Measurements from ENCODE around the gene NRP2. TPM values are rescaled to one million over a fixed set of nuclear protein-coding genes. Genes with fewer than 3 reads are reported as not detected.

The NRP2 gene
- polyA plus RNA-seq, 2 of the 4 experiments (the other 2 are of a cell fraction), result 144 to 159 TPM

DNA sequence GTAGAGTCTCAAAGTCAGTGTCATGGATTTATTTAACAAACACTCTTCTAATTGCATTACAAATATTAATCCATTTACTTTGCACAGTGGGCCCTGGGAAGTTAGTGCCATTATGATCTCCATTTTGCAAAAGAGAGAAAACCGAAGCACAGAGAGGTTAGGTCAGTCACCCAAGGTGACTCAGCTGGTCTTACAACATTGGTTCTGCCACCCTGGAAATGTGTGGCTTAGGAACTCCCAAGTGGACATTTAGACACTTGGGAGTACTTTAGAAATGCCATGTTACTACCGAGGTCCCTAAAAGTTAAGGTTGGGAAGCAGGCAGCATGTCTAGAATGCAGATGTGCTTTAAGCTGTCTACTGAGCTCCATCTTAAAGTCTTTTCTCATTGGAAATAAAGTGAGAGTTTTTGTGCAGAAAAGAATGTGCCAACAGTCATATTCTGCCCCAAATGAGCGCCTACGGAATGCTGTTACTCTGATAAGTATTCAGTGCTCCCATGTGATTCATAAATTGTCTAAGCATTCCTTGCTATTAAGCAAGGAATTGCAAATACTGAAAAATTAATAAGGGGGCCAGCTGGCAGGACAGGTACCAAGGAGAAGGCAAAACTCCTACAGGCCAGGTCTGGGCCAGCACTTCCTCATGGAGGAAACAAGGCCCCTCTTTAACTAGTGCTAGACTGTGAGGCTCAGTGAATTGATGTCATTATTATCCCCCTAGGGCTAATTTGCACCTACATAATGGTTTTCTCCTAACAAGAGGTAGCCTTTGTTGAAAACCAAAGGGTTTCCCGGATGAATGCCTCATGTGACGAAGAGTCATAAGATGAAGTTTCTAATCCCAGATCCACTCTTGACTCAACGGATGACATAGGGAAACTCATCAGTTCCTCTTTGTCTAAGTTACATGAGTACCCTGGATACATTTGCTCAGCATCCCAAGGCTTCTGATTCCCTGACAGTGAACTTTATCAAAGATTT lies 16.3 kb downstream of the NRP2 start:
- FAIRE-seq (no peak), DNase-seq (ENCODE audit: low read depth in 1 of 2, low spot score in 1 of 2) (no peak), ATAC-seq (no peak)
- Histone ChIP-seq H3K9me3 (no peaks in the 10 kb centered on the region), H3K4me1 (peaks cover 100% of the 10 kb centered on the region), H3K4me2 (peak overlapping the region; percentile 79), H3K4me3 (no peak overlapping the region), H3K27ac (peak overlapping the region; percentile 93 to 95)
- WGBS (ENCODE audit: missing lambda C conversion rate), result 83% methylated on average over 7 of the region's 7 CpGs
- TF ChIP-seq BHLHE40 (IDR thresholded peaks at IDR 0.05; ENCODE audit: low read depth, low read length) (no peak), CBX2 (IDR thresholded peaks at IDR 0.05; ENCODE audit: borderline replicate concordance, low read depth) (no peak), CBX8 (IDR thresholded peaks at IDR 0.05) (no peak), HOXB13 (CRISPR knock-in tag; IDR thresholded peaks at IDR 0.05; ENCODE audit: low read depth) (no peak)
- TF ChIP-seq, protein P1, sequence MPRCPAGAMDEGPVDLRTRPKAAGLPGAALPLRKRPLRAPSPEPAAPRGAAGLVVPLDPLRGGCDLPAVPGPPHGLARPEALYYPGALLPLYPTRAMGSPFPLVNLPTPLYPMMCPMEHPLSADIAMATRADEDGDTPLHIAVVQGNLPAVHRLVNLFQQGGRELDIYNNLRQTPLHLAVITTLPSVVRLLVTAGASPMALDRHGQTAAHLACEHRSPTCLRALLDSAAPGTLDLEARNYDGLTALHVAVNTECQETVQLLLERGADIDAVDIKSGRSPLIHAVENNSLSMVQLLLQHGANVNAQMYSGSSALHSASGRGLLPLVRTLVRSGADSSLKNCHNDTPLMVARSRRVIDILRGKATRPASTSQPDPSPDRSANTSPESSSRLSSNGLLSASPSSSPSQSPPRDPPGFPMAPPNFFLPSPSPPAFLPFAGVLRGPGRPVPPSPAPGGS (IDR thresholded peaks at IDR 0.05), result no peak
- TF ChIP-seq, protein P2, sequence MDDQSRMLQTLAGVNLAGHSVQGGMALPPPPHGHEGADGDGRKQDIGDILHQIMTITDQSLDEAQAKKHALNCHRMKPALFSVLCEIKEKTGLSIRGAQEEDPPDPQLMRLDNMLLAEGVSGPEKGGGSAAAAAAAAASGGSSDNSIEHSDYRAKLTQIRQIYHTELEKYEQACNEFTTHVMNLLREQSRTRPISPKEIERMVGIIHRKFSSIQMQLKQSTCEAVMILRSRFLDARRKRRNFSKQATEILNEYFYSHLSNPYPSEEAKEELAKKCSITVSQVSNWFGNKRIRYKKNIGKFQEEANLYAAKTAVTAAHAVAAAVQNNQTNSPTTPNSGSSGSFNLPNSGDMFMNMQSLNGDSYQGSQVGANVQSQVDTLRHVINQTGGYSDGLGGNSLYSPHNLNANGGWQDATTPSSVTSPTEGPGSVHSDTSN (IDR thresholded peaks at IDR 0.05), result no peak
- CTCF ChIA-PET, result interaction anchor here (0.7 to 4.1 kb wide), 6 partner anchors 11 to 54 kb away, joined by 3 to 14 read pairs (median 3); partner anchors contain the start of gene NRP2
- POLR2A ChIA-PET, result interaction anchor here (0.8 to 2.5 kb wide), 3 partner anchors 13 to 16 kb away, joined by 3 to 9 read pairs (median 6); partner anchors contain the start of gene NRP2

DNA sequence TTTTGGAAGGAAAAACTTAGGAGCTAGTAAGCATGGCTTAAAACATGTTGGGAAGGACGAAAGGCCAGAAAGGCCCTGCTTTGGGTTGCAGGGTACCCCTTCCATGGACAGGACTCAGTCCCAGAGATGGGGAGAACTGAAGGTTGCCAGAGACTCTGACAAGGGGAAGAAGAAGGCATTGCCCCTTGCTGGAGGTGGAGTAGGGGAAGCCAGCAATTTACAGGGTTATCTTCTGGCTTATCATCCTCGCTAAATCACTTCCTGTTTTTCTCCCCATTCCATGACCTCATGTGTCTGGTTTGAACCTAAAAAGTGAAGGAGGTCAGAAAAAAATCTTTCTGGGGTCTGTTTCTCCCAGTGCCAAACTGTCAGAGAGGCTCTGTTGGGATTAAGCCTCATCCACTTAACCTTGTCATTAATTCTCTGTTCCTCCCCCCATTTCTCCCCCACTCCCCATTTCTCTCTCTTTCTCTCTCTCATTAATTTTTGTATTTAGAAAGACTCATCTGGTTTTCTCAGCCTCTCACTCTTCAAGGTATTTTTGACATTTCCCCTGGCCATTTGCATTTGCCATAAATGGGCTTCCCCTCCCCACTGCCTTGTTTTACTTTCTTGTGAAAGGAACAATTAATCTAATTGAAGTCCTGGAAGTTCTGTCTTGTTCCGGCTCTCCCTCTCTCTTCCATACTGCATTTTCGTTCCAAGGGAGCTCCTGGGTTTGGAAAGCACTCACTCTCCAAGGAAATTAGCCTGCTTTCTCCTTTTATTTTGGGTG lies 17.4 kb downstream of the NRP2 start:
- peaks cover 100% of the 10 kb centered on the region for H3K4me1 ChIP-seq
- no peaks in the 10 kb centered on the region for H3K9me3 ChIP-seq
- ChIA-PET CTCF (interaction anchor here (0.8 to 4.1 kb wide), 5 partner anchors 12 to 465 kb away, joined by 3 to 14 read pairs (median 3); no protein-coding TSS in a partner anchor), POLR2A (interaction anchor here (2.5 to 3.5 kb wide), 2 partner anchors 14 to 17 kb away, joined by 9 to 26 read pairs; partner anchors contain the start of gene NRP2)
- peak overlapping the region; percentile 93 to 95 for H3K27ac ChIP-seq
- 52% methylated on average over 4 of the region's 4 CpGs for WGBS (ENCODE audit: missing lambda C conversion rate)
- FAIRE-seq, result no peak
- peak overlapping the region; percentile 79 for H3K4me2 ChIP-seq
- DNase-seq (ENCODE audit: low read depth in 1 of 2, low spot score in 1 of 2), result no peak
- ATAC-seq, result no peak
- no peak overlapping the region for H3K4me3 ChIP-seq
- TF ChIP-seq ZNF302 (CRISPR knock-in tag; IDR thresholded peaks at IDR 0.05) (no peak), KDM5A (IDR thresholded peaks at IDR 0.05) (no peak), PHF8 (IDR thresholded peaks at IDR 0.05; ENCODE audit: borderline replicate concordance, low read depth) (no peak), CEBPB (IDR thresholded peaks at IDR 0.05) (no peak), EHF (CRISPR knock-in tag; IDR thresholded peaks at IDR 0.05) (no peak), RNF2 (IDR thresholded peaks at IDR 0.05; ENCODE audit: borderline replicate concordance, low read depth) (no peak), FOXS1 (CRISPR knock-in tag; IDR thresholded peaks at IDR 0.05) (no peak), RFX5 (IDR thresholded peaks at IDR 0.05) (no peak), NFE2L2 (conservative IDR thresholded peaks at IDR 0.05; ENCODE audit: low read length) (no peak)
- TF ChIP-seq, protein P2 (IDR thresholded peaks at IDR 0.05), result no peak
- TF ChIP-seq, protein P3, sequence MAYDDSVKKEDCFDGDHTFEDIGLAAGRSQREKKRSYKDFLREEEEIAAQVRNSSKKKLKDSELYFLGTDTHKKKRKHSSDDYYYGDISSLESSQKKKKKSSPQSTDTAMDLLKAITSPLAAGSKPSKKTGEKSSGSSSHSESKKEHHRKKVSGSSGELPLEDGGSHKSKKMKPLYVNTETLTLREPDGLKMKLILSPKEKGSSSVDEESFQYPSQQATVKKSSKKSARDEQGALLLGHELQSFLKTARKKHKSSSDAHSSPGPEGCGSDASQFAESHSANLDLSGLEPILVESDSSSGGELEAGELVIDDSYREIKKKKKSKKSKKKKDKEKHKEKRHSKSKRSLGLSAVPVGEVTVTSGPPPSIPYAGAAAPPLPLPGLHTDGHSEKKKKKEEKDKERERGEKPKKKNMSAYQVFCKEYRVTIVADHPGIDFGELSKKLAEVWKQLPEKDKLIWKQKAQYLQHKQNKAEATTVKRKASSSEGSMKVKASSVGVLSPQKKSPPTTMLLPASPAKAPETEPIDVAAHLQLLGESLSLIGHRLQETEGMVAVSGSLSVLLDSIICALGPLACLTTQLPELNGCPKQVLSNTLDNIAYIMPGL (CRISPR knock-in tag; IDR thresholded peaks at IDR 0.05; ENCODE audit: borderline replicate concordance), result no peak
- TF ChIP-seq, protein P4, sequence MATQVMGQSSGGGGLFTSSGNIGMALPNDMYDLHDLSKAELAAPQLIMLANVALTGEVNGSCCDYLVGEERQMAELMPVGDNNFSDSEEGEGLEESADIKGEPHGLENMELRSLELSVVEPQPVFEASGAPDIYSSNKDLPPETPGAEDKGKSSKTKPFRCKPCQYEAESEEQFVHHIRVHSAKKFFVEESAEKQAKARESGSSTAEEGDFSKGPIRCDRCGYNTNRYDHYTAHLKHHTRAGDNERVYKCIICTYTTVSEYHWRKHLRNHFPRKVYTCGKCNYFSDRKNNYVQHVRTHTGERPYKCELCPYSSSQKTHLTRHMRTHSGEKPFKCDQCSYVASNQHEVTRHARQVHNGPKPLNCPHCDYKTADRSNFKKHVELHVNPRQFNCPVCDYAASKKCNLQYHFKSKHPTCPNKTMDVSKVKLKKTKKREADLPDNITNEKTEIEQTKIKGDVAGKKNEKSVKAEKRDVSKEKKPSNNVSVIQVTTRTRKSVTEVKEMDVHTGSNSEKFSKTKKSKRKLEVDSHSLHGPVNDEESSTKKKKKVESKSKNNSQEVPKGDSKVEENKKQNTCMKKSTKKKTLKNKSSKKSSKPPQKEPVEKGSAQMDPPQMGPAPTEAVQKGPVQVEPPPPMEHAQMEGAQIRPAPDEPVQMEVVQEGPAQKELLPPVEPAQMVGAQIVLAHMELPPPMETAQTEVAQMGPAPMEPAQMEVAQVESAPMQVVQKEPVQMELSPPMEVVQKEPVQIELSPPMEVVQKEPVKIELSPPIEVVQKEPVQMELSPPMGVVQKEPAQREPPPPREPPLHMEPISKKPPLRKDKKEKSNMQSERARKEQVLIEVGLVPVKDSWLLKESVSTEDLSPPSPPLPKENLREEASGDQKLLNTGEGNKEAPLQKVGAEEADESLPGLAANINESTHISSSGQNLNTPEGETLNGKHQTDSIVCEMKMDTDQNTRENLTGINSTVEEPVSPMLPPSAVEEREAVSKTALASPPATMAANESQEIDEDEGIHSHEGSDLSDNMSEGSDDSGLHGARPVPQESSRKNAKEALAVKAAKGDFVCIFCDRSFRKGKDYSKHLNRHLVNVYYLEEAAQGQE (IDR thresholded peaks at IDR 0.05), result no peak
- TF ChIP-seq, protein P1 (IDR thresholded peaks at IDR 0.05), result no peak
- TF ChIP-seq, protein P5, sequence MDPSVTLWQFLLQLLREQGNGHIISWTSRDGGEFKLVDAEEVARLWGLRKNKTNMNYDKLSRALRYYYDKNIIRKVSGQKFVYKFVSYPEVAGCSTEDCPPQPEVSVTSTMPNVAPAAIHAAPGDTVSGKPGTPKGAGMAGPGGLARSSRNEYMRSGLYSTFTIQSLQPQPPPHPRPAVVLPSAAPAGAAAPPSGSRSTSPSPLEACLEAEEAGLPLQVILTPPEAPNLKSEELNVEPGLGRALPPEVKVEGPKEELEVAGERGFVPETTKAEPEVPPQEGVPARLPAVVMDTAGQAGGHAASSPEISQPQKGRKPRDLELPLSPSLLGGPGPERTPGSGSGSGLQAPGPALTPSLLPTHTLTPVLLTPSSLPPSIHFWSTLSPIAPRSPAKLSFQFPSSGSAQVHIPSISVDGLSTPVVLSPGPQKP (IDR thresholded peaks at IDR 0.05; ENCODE audit: low read depth, low read length), result no peak
- TF ChIP-seq, protein P6, sequence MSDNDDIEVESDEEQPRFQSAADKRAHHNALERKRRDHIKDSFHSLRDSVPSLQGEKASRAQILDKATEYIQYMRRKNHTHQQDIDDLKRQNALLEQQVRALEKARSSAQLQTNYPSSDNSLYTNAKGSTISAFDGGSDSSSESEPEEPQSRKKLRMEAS (IDR thresholded peaks at IDR 0.05), result no peak

Measured in A549 (cell line).